Renal cortical epithelial cell (primary cell): Measurements from ENCODE around the gene UBE2H. TPM values are rescaled to one million over a fixed set of nuclear protein-coding genes. Genes with fewer than 3 reads are reported as not detected.
"Not testable (repeated sequence)": the region's sequence is repeated elsewhere in the genome, so short reads cannot be mapped to it uniquely, and the experiment has no call there.

Experiments used
- DNase-seq: peaks from one replicate; pipeline ENCODE4 v3.0.0-alpha.2; 2011; ENCODE audit warnings: low read depth
- total RNA-seq: library from RNA; depleted of rRNA; stranded (reverse); fragments of >200 nt; gene quantifications from 2 replicates; pipeline ENCODE4 v1.2.3, GENCODE V29; 2014

The UBE2H gene
- 126 and 201 TPM in 2 replicates for total RNA-seq

GRCh38 chr7:129952653-129953560 is at the start of gene UBE2H:
Gene UBE2H, minus strand, starts transcription at chr7:129952960. Its CDS starts 405 bp downstream, at chr7:129952555.
- peak; percentile 63 for DNase-seq

GRCh38 chr7:129998446-129998845 is 45.7 kb upstream of the UBE2H start:
- DNase-seq, result no peak

- no peak for DNase-seq
Measured at GRCh38 chr7:129997285-129997684, 44.5 kb upstream of the UBE2H start.

GRCh38 chr7:129993275-129993674 is 40.5 kb upstream of the UBE2H start:
- DNase-seq, result peak; percentile 29

GRCh38 chr7:129990403-129991192 is 37.8 kb upstream of the UBE2H start:
- no peak for DNase-seq

GRCh38 chr7:129989466-129989865 is 36.7 kb upstream of the UBE2H start:
- DNase-seq, result peak; percentile 47

GRCh38 chr7:129986600-129986999 is 33.8 kb upstream of the UBE2H start:
- peak; percentile 70 for DNase-seq

- DNase-seq, result no peak
Measured at GRCh38 chr7:129980667-129981066, 27.9 kb upstream of the UBE2H start.

GRCh38 chr7:129975309-129975708 is 22.5 kb upstream of the UBE2H start:
- peak; percentile 57 for DNase-seq

- no peak for DNase-seq
Measured at GRCh38 chr7:129970816-129971215, 18.1 kb upstream of the UBE2H start.

GRCh38 chr7:129969881-129970446 is 17.2 kb upstream of the UBE2H start:
- peak; percentile 96 for DNase-seq

GRCh38 chr7:129968592-129969383 is 16.0 kb upstream of the UBE2H start:
- no peak for DNase-seq

- DNase-seq, result not testable (repeated sequence)
Measured at GRCh38 chr7:129960204-129960475, 7.4 kb upstream of the UBE2H start.

- no peak for DNase-seq
Measured at GRCh38 chr7:129959471-129960203, 6.9 kb upstream of the UBE2H start.

GRCh38 chr7:129958643-129959470 is 6.1 kb upstream of the UBE2H start:
- peak; percentile 80 for DNase-seq

GRCh38 chr7:129955993-129956543 is 3.3 kb upstream of the UBE2H start:
- no peak for DNase-seq

- DNase-seq, result no peak
Measured at GRCh38 chr7:129952086-129952652, 591 bp downstream of the UBE2H start.

GRCh38 chr7:129951226-129952085 is 1.3 kb downstream of the UBE2H start:
- peak; percentile 21 for DNase-seq

- DNase-seq, result no peak
Measured at GRCh38 chr7:129950933-129951225, 1.9 kb downstream of the UBE2H start.
